HEK293 (cell line): ENCODE measurements around the gene CD59.

Experiments used
- CTCF ChIA-PET: fragments of 350-600 bp; formaldehyde crosslinking; extraction: SDS; loops from one replicate; lab custom pipeline; 2021; ENCODE audit warnings: antibody characterized with exemption; lab: Yijun Ruan, JAX
- POLR2A ChIA-PET: fragments of 300-600 bp; formaldehyde crosslinking; extraction: SDS; loops from one replicate; lab custom pipeline; 2020; ENCODE audit warnings: antibody characterized with exemption, inconsistent platforms; lab: Yijun Ruan, JAX
- H3K27ac ChIP-seq: fragments of 200-500 bp; sonication (Bioruptor generic); 2 replicates; pipeline ENCODE4 v1.5.1; 2014; ENCODE audit warnings: low read depth, low read length, control low read depth, inconsistent platforms; ENCODE audit errors: extremely low read depth
- H3K36me3 ChIP-seq, 2 experiments: fragments of 200-500 bp in 1 of 2; sonication (Bioruptor generic) in 1 of 2; 1 replicate in 1 of 2; 2 replicates in 1 of 2; pipeline ENCODE4 v1.5.1; 2014 to 2017; ENCODE audit warnings: inconsistent platforms in 2 of 2, low read length in 2 of 2; ENCODE audit not compliant: control insufficient read depth in 2 of 2, insufficient read depth in 1 of 2
- H3K4me1 ChIP-seq: fragments of 200-500 bp; sonication (Bioruptor generic); 2 replicates; pipeline ENCODE4 v1.5.1; 2014; ENCODE audit warnings: mild to moderate bottlenecking, low read length, inconsistent platforms; ENCODE audit not compliant: control insufficient read depth, insufficient read depth
- H3K4me3 ChIP-seq: 2 replicates; pipeline ENCODE4 v1.5.1; 2011; ENCODE audit warnings: low read depth, mild to moderate bottlenecking, control low read depth, low read length, moderate library complexity
- H3K9me3 ChIP-seq: fragments of 200-500 bp; sonication (Bioruptor generic); 2 replicates; pipeline ENCODE4 v1.5.1; 2014; ENCODE audit warnings: low read depth, low read length, inconsistent platforms; ENCODE audit not compliant: control insufficient read depth, insufficient read depth
- KLF10 ChIP-seq: fragments of 450-650 bp; IDR thresholded peaks from 2 replicates; pipeline ENCODE4 v1.5.1; 2018; ENCODE audit warnings: missing biosample characterization, mild to moderate bottlenecking, missing genetic modification characterization
- MZF1 ChIP-seq: fragments of 450-650 bp; formaldehyde crosslinking; IDR thresholded peaks from 2 replicates; pipeline ENCODE4 v1.5.1; 2017; ENCODE audit warnings: missing biosample characterization, missing genetic modification characterization, borderline replicate concordance
- PRDM10 ChIP-seq: fragments of 450-650 bp; formaldehyde crosslinking; IDR thresholded peaks from 2 replicates; pipeline ENCODE4 v1.5.1; 2016; ENCODE audit warnings: missing biosample characterization, missing genetic modification characterization
- WT1 ChIP-seq: fragments of 450-650 bp; formaldehyde crosslinking; IDR thresholded peaks from 2 replicates; pipeline ENCODE4 v1.5.1; 2016; ENCODE audit warnings: missing biosample characterization, missing genetic modification characterization
- ZFHX2 ChIP-seq: fragments of 450-650 bp; formaldehyde crosslinking; conservative IDR thresholded peaks from 2 replicates; pipeline ENCODE4 v1.5.1; 2016; ENCODE audit warnings: missing biosample characterization, missing genetic modification characterization
- ZFP41 ChIP-seq: fragments of 450-650 bp; formaldehyde crosslinking; IDR thresholded peaks from 2 replicates; pipeline ENCODE4 v1.5.1; 2016; ENCODE audit warnings: missing biosample characterization, missing genetic modification characterization, borderline replicate concordance
- ZNF133 ChIP-seq: fragments of 450-650 bp; formaldehyde crosslinking; IDR thresholded peaks from 2 replicates; pipeline ENCODE4 v1.5.1; 2016; ENCODE audit warnings: missing biosample characterization, missing genetic modification characterization
- ZNF473 ChIP-seq: fragments of 450-650 bp; formaldehyde crosslinking; IDR thresholded peaks from 2 replicates; pipeline ENCODE4 v1.5.1; 2017; ENCODE audit warnings: missing biosample characterization, missing genetic modification characterization
- ZNF530 ChIP-seq: fragments of 450-650 bp; formaldehyde crosslinking; IDR thresholded peaks from 2 replicates; pipeline ENCODE4 v1.5.1; 2016; ENCODE audit warnings: low read depth, missing biosample characterization, missing genetic modification characterization
- ZNF600 ChIP-seq: fragments of 450-650 bp; formaldehyde crosslinking; IDR thresholded peaks from 2 replicates; pipeline ENCODE4 v1.5.1; 2016; ENCODE audit warnings: missing biosample characterization, missing genetic modification characterization
- ZNF837 ChIP-seq: fragments of 450-650 bp; formaldehyde crosslinking; IDR thresholded peaks from 2 replicates; pipeline ENCODE4 v1.5.1; 2016; ENCODE audit warnings: missing biosample characterization, missing genetic modification characterization
- TF ChIP-seq, protein P1 (sequence below): fragments of 450-650 bp; formaldehyde crosslinking; IDR thresholded peaks from 2 replicates; pipeline ENCODE4 v1.5.1; 2017; ENCODE audit warnings: missing biosample characterization, missing genetic modification characterization

CD59 gene

GRCh38 chr11:33734441-33735270 is 1.6 kb downstream of the CD59 start:
- H3K27ac ChIP-seq: no peak overlapping the region
- TF ChIP-seq WT1: peak; percentile 71; the same call in 1 of the 2 replicates
- TF ChIP-seq ZNF837 (tag by site-specific recombination): no peak
- 0 out of 2 replicates have a peak, but pooled peaks have one; percentile 56 for TF ChIP-seq ZNF600 (tag by site-specific recombination)
- TF ChIP-seq, protein P1, sequence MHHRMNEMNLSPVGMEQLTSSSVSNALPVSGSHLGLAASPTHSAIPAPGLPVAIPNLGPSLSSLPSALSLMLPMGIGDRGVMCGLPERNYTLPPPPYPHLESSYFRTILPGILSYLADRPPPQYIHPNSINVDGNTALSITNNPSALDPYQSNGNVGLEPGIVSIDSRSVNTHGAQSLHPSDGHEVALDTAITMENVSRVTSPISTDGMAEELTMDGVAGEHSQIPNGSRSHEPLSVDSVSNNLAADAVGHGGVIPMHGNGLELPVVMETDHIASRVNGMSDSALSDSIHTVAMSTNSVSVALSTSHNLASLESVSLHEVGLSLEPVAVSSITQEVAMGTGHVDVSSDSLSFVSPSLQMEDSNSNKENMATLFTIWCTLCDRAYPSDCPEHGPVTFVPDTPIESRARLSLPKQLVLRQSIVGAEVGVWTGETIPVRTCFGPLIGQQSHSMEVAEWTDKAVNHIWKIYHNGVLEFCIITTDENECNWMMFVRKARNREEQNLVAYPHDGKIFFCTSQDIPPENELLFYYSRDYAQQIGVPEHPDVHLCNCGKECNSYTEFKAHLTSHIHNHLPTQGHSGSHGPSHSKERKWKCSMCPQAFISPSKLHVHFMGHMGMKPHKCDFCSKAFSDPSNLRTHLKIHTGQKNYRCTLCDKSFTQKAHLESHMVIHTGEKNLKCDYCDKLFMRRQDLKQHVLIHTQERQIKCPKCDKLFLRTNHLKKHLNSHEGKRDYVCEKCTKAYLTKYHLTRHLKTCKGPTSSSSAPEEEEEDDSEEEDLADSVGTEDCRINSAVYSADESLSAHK (tag by site-specific recombination): peak; percentile 52; the same call in 1 of the 2 replicates
- TF ChIP-seq, all 188 proteins: peak for 3
- ChIA-PET POLR2A (no interaction called here), CTCF (interaction anchor here (1.1 kb wide), 1 partner anchor 19 kb away, joined by 4 read pairs; no protein-coding TSS in a partner anchor)
- H3K36me3 ChIP-seq: peaks cover 0 to 15% of the 10 kb centered on the region in 2 experiments; a peak in 1 of 3 replicates
- H3K9me3 ChIP-seq: no peaks in the 10 kb centered on the region
- H3K4me3 ChIP-seq: peak overlapping the region; percentile 86
- no peaks in the 10 kb centered on the region for H3K4me1 ChIP-seq

DNA sequence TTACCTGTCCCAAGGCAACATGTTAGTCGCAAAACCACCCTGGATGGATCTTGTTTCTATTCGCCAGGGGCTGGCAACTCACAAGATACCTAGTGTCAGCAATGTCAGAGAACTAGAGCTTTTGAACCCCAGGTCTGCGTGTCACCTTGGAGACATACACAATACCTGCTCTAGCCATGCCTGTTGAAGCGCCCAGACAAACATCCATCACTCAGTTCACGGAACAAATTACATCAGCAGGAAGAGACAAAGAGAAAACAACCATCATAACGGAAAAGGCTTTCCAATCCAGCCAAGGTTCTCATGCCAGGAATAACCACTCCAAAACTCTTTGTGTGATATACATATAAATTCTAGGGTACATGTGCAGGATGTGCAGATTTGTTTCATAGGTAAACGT is 2.2 kb downstream of the CD59 start:
- Histone ChIP-seq H3K4me3 (no peak overlapping the region), H3K27ac (no peak overlapping the region), H3K9me3 (no peaks in the 10 kb centered on the region), H3K36me3 (peaks cover 0 to 15% of the 10 kb centered on the region in 2 experiments; a peak in 1 of 3 replicates), H3K4me1 (no peaks in the 10 kb centered on the region)
- TF ChIP-seq ZFP41 (tag by site-specific recombination) (no peak), ZNF530 (tag by site-specific recombination) (no peak)
- ChIA-PET CTCF (interaction anchor here (0.9 to 1.1 kb wide), 3 partner anchors 10 to 32 kb away, joined by 3 to 4 read pairs (median 3); no protein-coding TSS in a partner anchor), POLR2A (interaction anchor here (0.5 kb wide), 1 partner anchor 24 kb away, joined by 3 read pairs; no protein-coding TSS in a partner anchor)

DNA sequence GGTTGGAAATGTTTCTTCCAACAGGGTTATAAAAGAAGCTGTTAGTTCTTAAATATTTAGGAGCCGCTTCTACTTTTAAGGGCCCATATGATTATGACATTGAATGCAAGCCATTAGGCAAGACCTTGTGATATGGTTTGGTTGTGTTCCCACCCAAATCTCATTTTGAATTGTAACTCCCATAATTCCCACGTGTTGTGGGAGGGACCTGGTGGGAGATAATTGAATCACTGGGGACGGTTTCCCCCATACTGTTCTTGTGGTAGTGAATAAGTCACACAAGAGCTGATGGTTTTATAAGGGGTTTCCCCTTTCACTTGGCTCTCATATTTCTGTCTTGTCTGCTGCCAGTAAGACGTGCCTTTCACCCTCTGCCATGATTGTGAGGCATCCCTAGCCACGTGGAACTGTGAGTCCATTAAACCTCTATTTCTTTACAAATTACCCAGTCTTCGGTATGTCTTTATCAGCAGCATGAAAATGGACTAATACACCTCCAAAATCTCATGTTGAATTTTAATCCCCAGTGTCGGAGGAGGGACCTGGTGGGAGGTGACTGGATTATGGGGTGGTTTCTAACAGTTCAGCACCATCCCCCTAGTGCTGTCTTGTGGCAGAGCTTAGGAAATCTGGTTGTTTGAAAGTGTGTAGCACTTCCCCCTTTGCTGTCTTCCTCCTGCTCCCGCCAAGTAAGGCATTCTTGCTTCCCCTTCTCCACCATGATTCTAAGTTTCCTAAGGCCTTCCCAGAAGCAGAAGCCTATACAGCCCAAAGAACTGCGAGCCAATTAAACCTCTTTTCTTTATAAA is 4.3 kb downstream of the CD59 start:
- TF ChIP-seq MZF1 (tag by site-specific recombination) (peak; percentile 18; the same call in 1 of the 2 replicates), ZNF473 (tag by site-specific recombination) (no peak), ZNF133 (tag by site-specific recombination) (0 out of 2 replicates have a peak, but pooled peaks have one; percentile 25), PRDM10 (tag by site-specific recombination) (peak; percentile 58), ZFHX2 (tag by site-specific recombination) (peak; percentile 46), KLF10 (tag by site-specific recombination) (no peak)
- Histone ChIP-seq H3K4me3 (no peak overlapping the region), H3K9me3 (no peaks in the 10 kb centered on the region), H3K27ac (no peak overlapping the region), H3K4me1 (no peaks in the 10 kb centered on the region), H3K36me3 (peaks cover 0 to 15% of the 10 kb centered on the region in 2 experiments; a peak in 1 of 3 replicates)
- POLR2A ChIA-PET: no interaction called here
- CTCF ChIA-PET: no interaction called here
